ENCODE data around the gene ASF1A.
A peak's percentile ranks its signal among the peaks of the same experiment; 100 is the strongest.

ASF1A gene

GRCh38 chr6:118896339-118897136 lies 2.6 kb downstream of the ASF1A start:
- H2AFZ ChIP-seq (ENCODE audit: low read depth, low read length, severe bottlenecking): no peak overlapping the region
- H3K79me2 ChIP-seq (ENCODE audit: insufficient read depth, low read length): peaks cover 86% of the 10 kb centered on the region
- TF ChIP-seq EZH2phosphoT487 (conservative IDR thresholded peaks at IDR 0.05; ENCODE audit: low read length): no peak
- TF ChIP-seq, protein P1, sequence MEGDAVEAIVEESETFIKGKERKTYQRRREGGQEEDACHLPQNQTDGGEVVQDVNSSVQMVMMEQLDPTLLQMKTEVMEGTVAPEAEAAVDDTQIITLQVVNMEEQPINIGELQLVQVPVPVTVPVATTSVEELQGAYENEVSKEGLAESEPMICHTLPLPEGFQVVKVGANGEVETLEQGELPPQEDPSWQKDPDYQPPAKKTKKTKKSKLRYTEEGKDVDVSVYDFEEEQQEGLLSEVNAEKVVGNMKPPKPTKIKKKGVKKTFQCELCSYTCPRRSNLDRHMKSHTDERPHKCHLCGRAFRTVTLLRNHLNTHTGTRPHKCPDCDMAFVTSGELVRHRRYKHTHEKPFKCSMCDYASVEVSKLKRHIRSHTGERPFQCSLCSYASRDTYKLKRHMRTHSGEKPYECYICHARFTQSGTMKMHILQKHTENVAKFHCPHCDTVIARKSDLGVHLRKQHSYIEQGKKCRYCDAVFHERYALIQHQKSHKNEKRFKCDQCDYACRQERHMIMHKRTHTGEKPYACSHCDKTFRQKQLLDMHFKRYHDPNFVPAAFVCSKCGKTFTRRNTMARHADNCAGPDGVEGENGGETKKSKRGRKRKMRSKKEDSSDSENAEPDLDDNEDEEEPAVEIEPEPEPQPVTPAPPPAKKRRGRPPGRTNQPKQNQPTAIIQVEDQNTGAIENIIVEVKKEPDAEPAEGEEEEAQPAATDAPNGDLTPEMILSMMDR (IDR thresholded peaks at IDR 0.05; ENCODE audit: insufficient read depth, low read length, poor library complexity, severe bottlenecking): peak; percentile 31
- H3K4me3 ChIP-seq (ENCODE audit: insufficient read depth, low read length, poor library complexity, severe bottlenecking): peak overlapping the region; percentile 87
- peak overlapping the region; percentile 94 for H3K9ac ChIP-seq (ENCODE audit: low read length)
- H3K9me3 ChIP-seq (ENCODE audit: insufficient read depth, low read length): no peaks in the 10 kb centered on the region
- peaks cover 15% of the 10 kb centered on the region; the same call in 1 of the 2 replicates for H3K36me3 ChIP-seq (ENCODE audit: low read length)
- H3K9me2 ChIP-seq (replicated peaks; ENCODE audit: insufficient read depth, low read length): no peaks in the 10 kb centered on the region
- peaks cover 27% of the 10 kb centered on the region; the same call in 1 of the 2 replicates for H3F3A ChIP-seq (ENCODE audit: insufficient read depth)
- peaks cover 3% of the 10 kb centered on the region; the same call in 1 of the 2 replicates for H4K20me1 ChIP-seq (ENCODE audit: low read depth, low read length)
- H3K27me3 ChIP-seq (ENCODE audit: low read length): no peaks in the 10 kb centered on the region
- H3K27ac ChIP-seq (ENCODE audit: low read depth, low read length): peak overlapping the region; percentile 93
- H3K4me2 ChIP-seq (ENCODE audit: low read depth, low read length, poor library complexity, severe bottlenecking): peak overlapping the region; percentile 96

GRCh38 chr6:118897386-118897785 lies 3.4 kb downstream of the ASF1A start:
- Histone ChIP-seq H4K20me1 (ENCODE audit: low read depth, low read length) (peaks cover 3% of the 10 kb centered on the region; the same call in 1 of the 2 replicates), H3K4me2 (ENCODE audit: low read depth, low read length, poor library complexity, severe bottlenecking) (peak overlapping the region; percentile 96), H3K27ac (ENCODE audit: low read depth, low read length) (no peak overlapping the region)

GRCh38 chr6:118899948-118900347 lies 6.0 kb downstream of the ASF1A start:
- H3K27me3 ChIP-seq (ENCODE audit: low read length): no peaks in the 10 kb centered on the region
- no peak overlapping the region for H3K9ac ChIP-seq (ENCODE audit: low read length)
- no peak overlapping the region for H2AFZ ChIP-seq (ENCODE audit: low read depth, low read length, severe bottlenecking)
- peaks cover 93% of the 10 kb centered on the region for H3K79me2 ChIP-seq (ENCODE audit: insufficient read depth, low read length)
- H3K4me2 ChIP-seq (ENCODE audit: low read depth, low read length, poor library complexity, severe bottlenecking): no peak overlapping the region
- no peak overlapping the region for H3K4me3 ChIP-seq (ENCODE audit: insufficient read depth, low read length, poor library complexity, severe bottlenecking)
- H3F3A ChIP-seq (ENCODE audit: insufficient read depth): 0 out of 2 replicates have a peak, but pooled peaks cover 6% of the 10 kb centered on the region
- no peaks in the 10 kb centered on the region for H3K9me3 ChIP-seq (ENCODE audit: insufficient read depth, low read length)
- H3K9me2 ChIP-seq (replicated peaks; ENCODE audit: insufficient read depth, low read length): no peaks in the 10 kb centered on the region
- H4K20me1 ChIP-seq (ENCODE audit: low read depth, low read length): peaks cover 3% of the 10 kb centered on the region; the same call in 1 of the 2 replicates
- no peak for TF ChIP-seq EZH2phosphoT487 (conservative IDR thresholded peaks at IDR 0.05; ENCODE audit: low read length)
- TF ChIP-seq, protein P1 (IDR thresholded peaks at IDR 0.05; ENCODE audit: insufficient read depth, low read length, poor library complexity, severe bottlenecking): no peak
- H3K27ac ChIP-seq (ENCODE audit: low read depth, low read length): no peak overlapping the region
- H3K36me3 ChIP-seq (ENCODE audit: low read length): peaks cover 25% of the 10 kb centered on the region; the same call in 1 of the 2 replicates

More at GRCh38 chr6:118897386-118897785, 3.4 kb downstream of the ASF1A start:
- Histone ChIP-seq H3K9ac (ENCODE audit: low read length) (peak overlapping the region; percentile 15; the same call in 1 of the 2 replicates), H2AFZ (ENCODE audit: low read depth, low read length, severe bottlenecking) (no peak overlapping the region), H3K27me3 (ENCODE audit: low read length) (no peaks in the 10 kb centered on the region), H3K4me3 (ENCODE audit: insufficient read depth, low read length, poor library complexity, severe bottlenecking) (no peak overlapping the region), H3K36me3 (ENCODE audit: low read length) (peaks cover 21% of the 10 kb centered on the region; the same call in 1 of the 2 replicates), H3K9me3 (ENCODE audit: insufficient read depth, low read length) (no peaks in the 10 kb centered on the region), H3F3A (ENCODE audit: insufficient read depth) (peaks cover 27% of the 10 kb centered on the region; the same call in 1 of the 2 replicates), H3K79me2 (ENCODE audit: insufficient read depth, low read length) (peaks cover 86% of the 10 kb centered on the region), H3K9me2 (replicated peaks; ENCODE audit: insufficient read depth, low read length) (no peaks in the 10 kb centered on the region)
- TF ChIP-seq EZH2phosphoT487 (conservative IDR thresholded peaks at IDR 0.05; ENCODE audit: low read length): no peak
- TF ChIP-seq, protein P1 (IDR thresholded peaks at IDR 0.05; ENCODE audit: insufficient read depth, low read length, poor library complexity, severe bottlenecking): no peak

All from SU-DHL-6 (cell line).